Esophagus squamous epithelium (tissue), 4 donors: ENCODE data around the gene MARVELD1.

Experiments
- POLR2A ChIP-seq, 4 donors: fragments of 450-650 bp; IDR thresholded peaks; one replicate each; pipeline ENCODE4 v1.6.1; 2017; ENCODE audit warnings: antibody characterized with exemption in 4 of 4, mild to moderate bottlenecking in 4 of 4, moderate library complexity in 3 of 4
- TF ChIP-seq, protein P1 (sequence below), 6 experiments: fragments of 450-650 bp in 4 of 6; fragments of 200-600 bp in 2 of 6; sonication (generic) in 2 of 6; IDR thresholded peaks; one replicate each; pipeline ENCODE4 v1.5.1; 2016 to 2019; ENCODE audit warnings: antibody characterized with exemption in 6 of 6, mild to moderate bottlenecking in 4 of 6, moderate library complexity in 4 of 6

DNA sequence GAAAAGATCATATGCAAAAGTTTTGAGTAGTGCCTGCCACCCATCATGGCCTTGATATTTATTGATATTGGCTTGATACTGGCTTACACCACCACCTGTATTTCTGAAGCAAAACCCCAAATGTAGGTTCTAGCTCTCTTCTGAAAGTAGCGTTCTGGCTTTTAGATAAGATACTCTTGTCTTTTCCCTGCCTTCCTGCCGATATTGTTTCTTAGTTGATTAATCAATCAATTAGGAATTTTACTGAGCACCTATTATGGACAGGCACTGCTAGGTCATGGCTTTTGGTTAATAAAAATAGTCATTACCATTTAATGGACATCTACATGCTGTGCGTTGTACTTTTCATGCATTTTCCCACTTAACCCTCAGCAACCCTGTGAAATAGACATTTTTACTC lies 50.4 kb downstream of the MARVELD1 start:
- TF ChIP-seq, protein P1, sequence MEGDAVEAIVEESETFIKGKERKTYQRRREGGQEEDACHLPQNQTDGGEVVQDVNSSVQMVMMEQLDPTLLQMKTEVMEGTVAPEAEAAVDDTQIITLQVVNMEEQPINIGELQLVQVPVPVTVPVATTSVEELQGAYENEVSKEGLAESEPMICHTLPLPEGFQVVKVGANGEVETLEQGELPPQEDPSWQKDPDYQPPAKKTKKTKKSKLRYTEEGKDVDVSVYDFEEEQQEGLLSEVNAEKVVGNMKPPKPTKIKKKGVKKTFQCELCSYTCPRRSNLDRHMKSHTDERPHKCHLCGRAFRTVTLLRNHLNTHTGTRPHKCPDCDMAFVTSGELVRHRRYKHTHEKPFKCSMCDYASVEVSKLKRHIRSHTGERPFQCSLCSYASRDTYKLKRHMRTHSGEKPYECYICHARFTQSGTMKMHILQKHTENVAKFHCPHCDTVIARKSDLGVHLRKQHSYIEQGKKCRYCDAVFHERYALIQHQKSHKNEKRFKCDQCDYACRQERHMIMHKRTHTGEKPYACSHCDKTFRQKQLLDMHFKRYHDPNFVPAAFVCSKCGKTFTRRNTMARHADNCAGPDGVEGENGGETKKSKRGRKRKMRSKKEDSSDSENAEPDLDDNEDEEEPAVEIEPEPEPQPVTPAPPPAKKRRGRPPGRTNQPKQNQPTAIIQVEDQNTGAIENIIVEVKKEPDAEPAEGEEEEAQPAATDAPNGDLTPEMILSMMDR (IDR thresholded peaks at IDR 0.05), result no peak
- TF ChIP-seq POLR2A (IDR thresholded peaks at IDR 0.05), result no peak
